Left cardiac atrium (tissue), 4 donors: ENCODE data around the gene C16orf74. TPM values are rescaled to one million over a fixed set of nuclear protein-coding genes. Genes with fewer than 3 reads are reported as not detected.
A peak's percentile ranks its signal among the peaks of the same experiment; 100 is the strongest.

Experiments used
- ATAC-seq, 2 donors: fragments of 200-7000 bp; cut with Tn5 transposase; one replicate each; pipeline ENCODE4 v1.9.1; 2020; ENCODE audit warnings: mild to moderate bottlenecking in 2 of 2, moderate library complexity in 2 of 2
- DNase-seq: peaks from one replicate; pipeline ENCODE4 v3.0.0-alpha.2; 2020
- intact Hi-C, 2 donors: fragments of 100-400 bp; cut with DNase I; formaldehyde crosslinking; loops; one replicate each; pipeline versions ENCODE4 v1.14.1 to v1.15.1; 2022 to 2023
- total RNA-seq, 2 donors: library from RNA; stranded (reverse); fragmentation: NEBNext Ultra II Directional; extraction: Animal tissue kit (Norgen Biotek cat#: 25700); gene quantifications; one replicate each; pipeline ENCODE4 v1.2.1, GENCODE V29; 2021
- donor health status: DM: no; HTN: yes; CAD: no.
- donor health status: DM: no; HTN: yes; CAD: no; lungs with severe emphysema.
- donor health status: DM: yes; HTN: yes; CAD: no.
- donor health status: Dilated cardiomyopathy.

C16orf74 gene
- total RNA-seq, 2 donors from 2014 or later = 2.3 to 2.6 TPM

DNA sequence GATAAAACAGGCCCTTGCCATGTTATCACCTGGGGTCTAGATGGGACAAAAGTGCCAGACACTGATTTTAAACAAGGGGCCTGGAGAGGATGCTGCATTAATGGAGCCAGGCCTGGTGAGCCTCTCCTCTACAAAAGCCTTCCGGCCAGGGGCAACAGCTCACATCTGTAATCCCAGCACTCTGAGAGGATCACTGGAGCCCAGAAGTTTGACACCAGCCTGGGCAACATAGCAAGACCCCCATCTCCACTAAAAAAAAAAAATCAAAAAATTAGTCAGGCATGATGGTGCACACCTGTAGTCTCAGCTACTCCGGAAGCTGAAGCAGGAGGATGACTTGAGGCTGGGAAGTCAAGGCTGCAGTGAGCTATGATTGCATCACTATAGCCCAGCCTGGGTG is 65.6 kb downstream of the C16orf74 start:
- DNase-seq (no peak), ATAC-seq (no peak)
- intact Hi-C loops = no loop called here

DNA sequence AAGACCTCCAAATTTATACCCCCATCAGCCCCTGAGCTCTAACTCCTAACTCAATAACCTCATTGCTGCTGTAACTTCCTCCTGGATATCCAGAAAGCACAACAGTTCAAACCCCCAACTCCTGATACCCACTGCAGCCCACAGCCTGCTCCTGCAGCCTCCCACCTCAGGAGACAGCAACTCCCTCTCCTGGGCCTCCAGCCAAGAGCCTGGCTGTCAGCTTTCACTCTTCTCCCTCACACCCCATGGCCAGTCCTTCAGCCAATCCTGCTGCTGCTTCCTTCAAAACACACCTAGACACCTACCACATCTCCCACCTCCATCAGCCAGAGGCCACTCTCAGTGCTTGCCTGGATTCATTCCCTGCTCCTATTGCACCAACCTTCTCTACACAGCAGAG is 67.5 kb downstream of the C16orf74 start:
- no peak for DNase-seq
- intact Hi-C loops = no loop called here
- peak; percentile 20 to 39 for ATAC-seq

DNA sequence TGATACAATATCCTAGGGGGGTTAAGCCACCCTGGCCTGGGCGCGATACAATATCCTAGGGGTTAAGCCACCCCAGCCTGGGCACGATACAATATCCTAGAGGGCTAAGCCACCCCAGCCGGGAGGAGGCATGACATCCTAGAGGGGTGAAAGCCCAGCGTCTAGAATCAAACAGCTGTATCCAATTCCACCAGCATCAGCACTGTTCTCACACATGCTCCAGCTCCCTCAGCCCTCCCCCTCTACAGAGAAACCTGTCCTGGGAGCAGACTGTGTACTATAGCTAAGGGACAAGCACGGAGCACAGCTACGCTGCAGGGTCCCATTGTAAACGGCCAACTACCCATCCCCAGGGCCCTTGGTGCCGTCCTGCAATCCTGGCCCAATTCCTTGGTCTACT is 68.4 kb downstream of the C16orf74 start:
- DNase-seq (no peak), ATAC-seq (no peak)
- intact Hi-C loops = no loop called here

DNA sequence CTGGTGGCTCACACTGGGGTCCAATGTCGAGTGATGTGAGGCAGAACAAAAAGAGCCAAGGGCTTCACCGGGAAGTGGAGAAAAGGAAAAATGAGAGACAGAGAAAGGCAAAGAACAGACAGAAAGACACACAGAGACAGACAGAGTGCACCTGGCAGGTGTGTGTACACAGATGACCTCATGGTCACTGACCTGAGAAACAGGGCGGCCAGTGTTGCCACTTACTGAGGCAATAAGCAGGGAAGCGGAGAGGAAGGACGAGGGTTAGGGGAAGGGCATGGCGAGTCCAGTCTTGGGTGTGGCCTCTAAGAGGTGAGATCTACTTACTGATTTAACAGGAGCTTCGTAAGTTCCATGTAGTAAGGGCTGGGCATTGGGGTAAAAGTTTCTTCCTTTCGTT is 69.6 kb downstream of the C16orf74 start:
- DNase-seq (no peak), ATAC-seq (no peak)
- intact Hi-C loops = no loop called here

DNA sequence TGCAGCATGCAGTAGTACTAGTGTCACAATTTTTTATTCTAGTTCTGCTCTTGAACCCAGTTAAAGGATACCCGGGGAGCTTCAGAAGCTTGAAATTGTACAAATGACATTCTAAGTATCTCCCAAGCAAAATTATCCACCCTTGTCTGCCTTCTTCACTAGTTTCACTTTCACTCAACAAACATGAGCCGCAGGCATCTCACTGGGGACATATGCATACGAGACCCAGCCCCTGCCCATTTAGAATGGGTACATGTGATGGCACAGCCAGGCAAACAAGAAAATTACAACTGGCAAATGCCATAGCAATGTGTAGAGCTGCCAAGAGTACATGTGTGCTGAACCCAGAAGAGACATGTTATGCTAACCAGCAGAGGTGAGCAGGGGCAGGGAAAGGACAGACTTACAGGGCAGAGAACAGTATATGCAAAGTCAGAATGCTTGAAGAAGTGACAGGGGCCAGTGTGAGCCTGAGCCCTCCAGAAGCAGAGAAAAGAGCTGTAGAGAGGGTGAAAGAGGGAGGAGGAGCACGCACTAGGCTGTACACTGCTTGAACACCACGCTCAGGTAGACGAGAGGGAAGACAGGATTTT is 70.4 kb downstream of the C16orf74 start:
- DNase-seq = no peak
- ATAC-seq = no peak
- intact Hi-C loops = no loop called here

DNA sequence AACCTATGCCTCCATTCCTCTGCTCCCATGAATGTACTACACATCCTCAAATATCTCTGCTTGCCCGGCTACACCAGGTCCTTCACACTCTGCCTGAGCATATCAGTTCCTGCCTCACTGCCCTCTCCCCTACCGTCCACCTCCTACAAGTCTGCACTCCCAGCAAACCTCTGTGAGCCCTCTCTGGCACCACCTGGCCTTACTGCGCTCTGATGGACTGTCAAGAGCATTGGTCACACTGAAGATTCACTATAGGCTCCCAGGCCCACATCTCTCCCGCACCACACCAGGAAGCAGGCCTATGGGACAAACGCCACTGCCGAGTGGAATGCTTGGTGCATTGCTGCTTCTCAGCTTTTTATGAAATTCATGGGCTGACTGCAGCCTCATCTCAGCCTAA is 71.0 kb downstream of the C16orf74 start:
- DNase-seq (no peak), ATAC-seq (no peak)
- intact Hi-C loops = no loop called here

DNA sequence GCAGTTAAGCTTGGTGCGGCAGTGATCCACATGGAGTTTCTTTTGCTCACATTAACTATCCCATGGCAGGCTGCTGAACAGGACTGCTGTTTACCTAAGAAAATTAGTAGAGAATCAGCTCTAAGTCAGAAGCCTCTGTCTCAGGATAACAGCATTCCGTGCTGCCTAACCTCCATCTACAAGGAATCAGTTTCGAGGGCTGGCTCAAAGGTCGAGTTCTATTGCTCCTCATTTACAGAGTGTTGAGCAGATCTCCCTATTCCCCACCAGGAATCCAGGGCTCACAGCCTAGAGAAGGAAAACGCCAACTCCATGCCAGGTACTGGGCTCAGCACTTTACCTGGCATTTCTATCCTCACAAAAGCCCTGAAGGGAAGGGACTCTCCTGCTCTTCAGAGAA is 72.1 kb downstream of the C16orf74 start:
- intact Hi-C loops = no loop called here
- DNase-seq (no peak), ATAC-seq (no peak)

DNA sequence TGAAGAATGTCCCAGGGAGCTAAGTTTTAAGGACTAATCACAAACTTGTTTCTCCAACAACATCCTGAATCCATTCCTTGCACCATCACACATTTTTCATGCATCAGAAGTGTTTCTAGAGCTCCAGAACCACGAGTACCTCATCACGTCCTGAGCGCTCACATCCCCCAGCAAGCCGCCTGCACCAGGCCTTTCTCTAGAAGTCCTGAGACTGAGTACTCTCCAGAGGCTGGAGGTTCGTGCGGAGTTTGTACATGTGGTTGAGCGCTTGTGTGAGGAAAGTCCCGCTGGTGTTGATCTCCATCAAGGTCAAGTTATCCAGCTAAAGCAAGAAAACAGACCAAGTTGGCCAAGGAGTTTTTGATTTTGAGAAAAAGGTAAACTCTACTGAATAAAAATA is 72.9 kb downstream of the C16orf74 start:
- ATAC-seq = no peak
- no peak for DNase-seq
- intact Hi-C loops = no loop called here

DNA sequence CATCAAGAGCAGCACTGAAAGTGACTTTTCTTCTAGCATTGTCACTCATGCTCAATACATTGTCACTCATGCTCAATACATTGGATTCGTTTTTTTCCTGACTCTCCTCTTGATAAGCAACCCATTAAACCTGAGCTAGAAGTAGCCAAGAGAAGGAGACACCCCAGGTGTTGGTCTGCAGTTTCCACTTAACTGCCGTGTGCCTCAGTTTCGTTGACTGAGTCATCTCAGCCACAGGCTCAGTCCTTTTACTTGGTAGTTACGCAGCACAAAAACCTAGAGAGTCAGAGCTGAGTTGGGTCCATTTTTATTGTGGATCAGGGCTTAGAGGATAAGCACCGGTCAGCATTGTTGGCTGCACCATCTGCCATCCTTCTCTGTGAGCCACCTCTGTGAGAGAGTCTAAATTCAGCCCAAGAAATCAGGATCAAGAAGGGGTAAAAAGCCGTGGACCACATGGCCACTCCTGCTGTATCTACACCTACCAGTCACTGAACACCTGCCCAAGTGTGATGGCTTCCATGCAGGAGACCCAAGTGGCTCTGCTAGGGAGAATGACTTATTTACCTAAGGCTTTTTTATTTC is 73.4 kb downstream of the C16orf74 start:
- no peak for DNase-seq
- intact Hi-C loops = no loop called here
- no peak for ATAC-seq

DNA sequence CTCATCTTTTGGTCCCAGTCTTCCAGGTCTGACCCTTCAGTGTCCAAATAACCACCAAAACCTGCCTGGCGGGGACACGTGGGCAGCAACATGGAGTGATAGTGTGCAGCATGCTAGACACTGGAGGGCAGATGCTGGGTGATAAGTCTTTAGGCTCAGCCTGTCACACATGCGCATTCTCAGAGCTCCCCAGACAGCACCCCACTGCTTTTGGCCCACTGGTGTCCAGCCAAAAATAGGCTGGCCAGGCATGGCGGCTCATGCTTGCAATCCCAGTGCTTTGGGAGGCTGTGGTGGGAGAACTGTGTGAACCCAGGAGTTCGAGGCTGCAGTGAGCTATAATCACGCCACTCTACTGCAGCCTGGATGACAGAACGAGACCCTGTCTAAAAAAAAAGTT is 74.4 kb downstream of the C16orf74 start:
- no peak for ATAC-seq
- intact Hi-C loops = no loop called here

DNA sequence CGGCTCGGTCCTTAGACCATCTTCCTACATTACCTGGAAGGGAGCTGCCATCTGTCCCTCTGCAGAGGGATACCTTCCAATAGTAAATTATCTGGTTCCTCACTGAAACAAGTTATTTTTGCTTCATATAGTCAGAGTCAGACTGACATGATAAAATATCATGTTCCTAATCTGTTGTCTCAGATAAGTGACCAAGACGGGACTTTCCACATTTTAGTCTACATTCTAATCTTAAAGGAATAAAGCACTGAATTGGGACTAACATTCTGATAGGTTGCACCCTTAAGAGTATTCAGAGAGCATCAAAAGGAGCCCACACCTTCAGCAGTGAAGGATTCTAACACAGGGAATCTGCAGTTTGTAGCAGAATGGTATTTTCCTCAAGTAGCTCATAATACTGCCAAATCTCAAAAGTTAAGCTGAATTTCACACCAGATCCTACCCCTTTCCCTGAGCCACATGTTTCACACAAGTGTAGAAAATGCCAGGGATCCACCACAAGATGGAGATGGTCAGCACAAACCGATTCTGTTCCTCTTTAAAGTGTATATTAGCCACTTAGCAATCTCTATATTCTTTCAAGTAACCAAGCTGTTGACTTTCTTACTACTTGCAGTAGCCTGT is 75.5 kb downstream of the C16orf74 start:
- intact Hi-C loops = no loop called here
- DNase-seq (no peak), ATAC-seq (no peak)

More for the DNA sequence above, 74.4 kb downstream of the C16orf74 start:
- no peak for DNase-seq

DNA sequence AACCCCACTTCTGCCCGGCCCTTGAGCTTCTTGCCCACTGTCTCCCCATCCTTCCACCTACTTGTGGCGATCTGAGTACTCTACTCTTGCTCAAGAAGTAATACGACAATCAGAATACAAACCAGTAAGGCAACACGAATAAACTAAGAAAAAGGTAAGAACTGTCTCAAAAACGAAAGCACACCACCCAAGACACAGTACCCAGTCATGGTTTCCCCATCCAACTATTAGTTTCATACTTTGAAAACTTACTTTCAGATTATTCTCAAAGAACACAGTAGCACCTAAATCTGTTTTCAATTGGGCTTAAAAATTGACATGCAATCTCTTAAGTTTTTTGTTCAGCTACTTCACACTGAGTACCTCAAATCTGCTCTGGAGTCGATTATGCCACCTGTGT is 76.1 kb downstream of the C16orf74 start:
- ATAC-seq (no peak), DNase-seq (no peak)
- intact Hi-C loops = no loop called here

DNA sequence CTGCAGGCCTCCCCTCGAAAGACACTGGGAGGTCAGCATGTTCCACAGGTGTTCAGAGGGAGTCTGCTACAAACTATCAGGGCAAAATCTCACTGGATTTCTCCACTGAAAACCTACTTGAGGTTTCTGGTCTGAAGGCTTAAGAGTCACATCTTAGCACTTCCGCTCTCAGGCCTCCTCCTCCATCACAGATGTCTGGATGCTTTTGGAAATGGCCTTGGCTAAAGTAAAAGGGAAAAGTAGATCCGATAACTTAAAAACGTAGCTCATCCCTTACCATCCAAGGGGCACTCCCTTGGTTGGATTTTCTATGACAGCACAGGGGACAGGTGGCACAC is 76.5 kb downstream of the C16orf74 start:
- ATAC-seq = no peak
- intact Hi-C loops = no loop called here
- no peak for DNase-seq

DNA sequence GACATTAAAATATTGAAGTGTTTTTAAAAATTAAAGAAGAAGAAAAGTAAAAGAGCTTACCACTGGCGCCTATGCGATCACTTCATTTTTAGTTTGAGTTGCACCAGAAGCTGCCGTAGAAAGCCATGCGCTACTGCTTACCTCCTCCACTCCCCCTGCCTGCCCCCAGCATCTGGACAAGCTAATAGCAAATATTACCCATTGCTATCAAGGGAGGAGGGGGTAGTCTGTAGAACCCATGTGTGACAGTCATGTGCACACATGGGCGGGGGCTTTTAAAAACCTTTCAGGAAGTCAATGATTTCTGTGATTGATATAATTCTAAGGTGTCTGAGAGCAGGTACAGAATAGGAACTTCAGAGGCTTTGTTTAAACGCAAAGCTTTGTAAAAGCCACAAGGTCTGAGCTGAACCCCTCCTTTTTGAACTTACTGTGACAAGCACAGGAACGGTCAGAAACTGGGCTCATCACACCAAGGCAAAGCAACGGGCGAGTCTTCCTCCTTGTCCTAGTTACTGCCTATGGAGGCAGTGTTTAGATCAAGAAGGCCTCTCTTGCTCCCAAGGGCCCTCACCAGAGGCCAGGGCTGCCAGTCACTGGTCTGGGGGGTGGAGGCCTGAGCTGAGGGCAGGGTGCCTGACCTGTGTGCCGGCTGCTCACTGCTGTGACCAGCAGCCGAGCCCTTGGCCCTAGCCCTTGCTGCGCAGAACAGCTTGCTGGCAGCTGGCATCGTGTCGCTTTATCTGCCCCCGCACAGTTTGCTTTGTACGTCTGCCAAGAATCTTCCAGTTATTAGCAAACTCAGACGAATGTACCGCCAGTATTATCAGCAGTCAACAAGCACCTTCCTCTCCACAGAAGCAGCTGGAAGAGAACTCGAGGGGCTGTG is 77.1 kb downstream of the C16orf74 start:
- peak; percentile 82 for DNase-seq
- ATAC-seq = peak; percentile 92 to 93
- intact Hi-C loops = no loop called here

DNA sequence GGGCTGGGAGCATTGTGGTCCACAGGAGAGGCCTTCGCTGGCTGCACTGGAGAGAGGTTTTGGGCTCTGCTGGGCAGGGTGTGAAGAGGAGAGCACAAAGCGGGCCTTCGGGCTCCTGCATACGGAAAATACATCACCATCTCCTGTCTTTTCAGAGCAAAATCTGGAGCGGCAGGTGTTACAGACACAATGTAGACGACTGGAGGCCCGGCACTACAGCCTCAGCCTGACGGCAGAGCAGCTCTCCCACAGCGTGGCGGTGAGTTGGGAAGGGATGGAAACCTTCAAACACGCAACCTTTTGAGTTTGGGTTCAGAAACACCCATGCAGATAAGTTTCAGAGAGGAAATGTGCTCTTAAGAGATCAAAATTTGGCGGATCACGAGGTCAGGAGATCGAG is 80.1 kb downstream of the C16orf74 start:
- DNase-seq (no peak), ATAC-seq (no peak)
- intact Hi-C loops = no loop called here

DNA sequence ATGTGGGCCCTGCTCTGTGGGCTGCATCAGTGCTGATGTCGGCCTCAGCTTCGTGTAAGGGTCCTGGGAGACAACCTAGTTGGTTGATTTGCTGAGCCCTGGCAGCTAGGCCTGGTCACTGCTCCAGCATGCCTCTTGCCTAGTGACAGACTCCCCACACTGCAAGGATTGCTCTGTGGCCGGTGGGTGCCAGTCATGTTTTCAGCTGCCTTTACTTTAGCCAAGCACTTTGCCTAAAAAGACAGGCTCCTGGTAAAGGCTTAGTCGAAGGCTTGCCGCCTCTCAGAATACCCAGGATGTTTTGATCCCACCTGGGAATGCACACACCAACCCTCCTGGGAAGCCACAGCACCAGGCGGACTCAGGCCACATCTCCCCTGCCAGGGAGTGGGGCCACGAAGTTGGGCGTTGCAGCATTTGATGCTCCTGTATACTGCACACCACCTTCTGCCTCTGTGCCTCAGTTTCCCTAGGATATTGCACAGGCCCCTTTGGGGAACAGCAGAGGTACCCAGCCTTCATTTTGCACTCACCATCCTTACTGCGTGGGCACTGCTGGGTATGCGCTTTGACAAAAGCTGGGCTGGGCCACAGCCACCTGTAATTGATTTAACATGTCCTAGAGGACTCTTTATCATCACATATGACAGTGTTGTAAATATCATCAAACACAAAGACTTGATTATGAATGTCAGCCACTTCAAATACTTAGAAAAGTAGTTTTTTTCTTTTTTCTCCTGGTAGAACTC is 82.0 kb downstream of the C16orf74 start:
- no peak for ATAC-seq
- intact Hi-C loops = no loop called here
- no peak for DNase-seq

DNA sequence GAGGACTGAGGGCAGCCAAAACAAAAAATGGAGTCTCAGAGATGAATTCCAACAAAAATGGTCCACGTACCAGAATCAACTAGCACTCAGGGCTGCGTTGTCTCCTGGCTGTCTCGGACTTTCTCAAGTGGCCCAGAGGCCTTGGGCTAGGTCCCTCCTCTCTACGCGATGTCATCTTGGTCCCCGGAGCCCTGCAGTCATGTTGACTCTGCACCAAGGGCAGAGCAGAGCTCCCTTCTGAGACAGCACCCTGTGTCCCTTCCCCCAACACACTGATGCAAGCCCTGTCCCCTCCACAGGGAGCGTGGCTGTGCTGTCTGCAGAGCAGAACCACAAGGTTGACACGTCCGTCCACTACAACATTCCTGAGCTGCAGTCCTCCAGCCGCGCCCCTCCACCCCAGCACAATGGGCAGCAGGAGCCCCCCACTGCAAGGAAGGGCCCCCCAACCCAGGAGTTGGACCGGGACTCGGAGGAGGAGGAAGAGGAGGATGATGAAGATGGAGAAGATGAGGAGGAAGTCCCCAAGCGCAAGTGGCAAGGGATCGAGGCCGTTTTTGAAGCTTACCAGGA is 83.0 kb downstream of the C16orf74 start:
- intact Hi-C loops = no loop called here
- peak; percentile 1 for DNase-seq
- ATAC-seq = no peak

DNA sequence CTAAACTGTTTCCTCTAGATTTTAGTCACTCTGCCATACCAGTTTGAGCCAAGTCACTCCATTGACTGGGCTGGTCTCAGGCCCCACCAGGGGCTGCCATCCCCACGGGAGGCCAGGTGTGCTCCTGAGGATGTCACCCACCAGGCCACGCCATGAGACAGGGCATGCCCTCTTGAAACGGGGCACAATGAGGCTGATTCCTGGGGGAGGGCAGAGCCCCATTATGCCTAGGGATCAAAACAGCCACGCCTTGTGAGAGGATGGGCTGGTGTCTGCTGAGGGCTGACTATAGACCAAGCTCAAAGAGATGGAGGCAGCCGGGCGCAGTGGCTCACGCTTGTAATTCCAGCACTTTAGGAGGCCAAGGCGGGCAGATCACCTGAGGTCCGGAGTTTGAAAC is 83.6 kb downstream of the C16orf74 start:
- DNase-seq = no peak
- ATAC-seq = no peak
- intact Hi-C loops = no loop called here

DNA sequence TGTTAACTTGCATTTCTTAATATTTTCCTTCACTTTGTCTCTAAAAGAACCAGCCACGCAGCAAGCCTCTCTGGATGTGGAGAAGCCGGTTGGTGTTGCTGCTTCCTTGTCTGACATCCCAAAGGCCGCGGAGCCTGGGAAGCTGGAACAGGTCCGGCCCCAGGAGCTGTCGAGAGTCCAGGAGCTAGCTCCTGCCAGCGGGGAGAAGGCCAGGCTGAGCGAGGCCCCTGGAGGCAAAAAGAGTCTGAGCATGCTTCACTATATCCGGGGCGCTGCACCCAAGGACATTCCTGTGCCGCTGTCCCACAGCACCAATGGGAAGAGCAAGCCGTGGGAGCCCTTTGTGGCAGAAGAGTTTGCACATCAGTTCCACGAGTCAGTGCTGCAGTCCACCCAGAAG is 85.0 kb downstream of the C16orf74 start:
- ATAC-seq = no peak
- peak; percentile 14 for DNase-seq
- intact Hi-C loops = no loop called here
